GM18498 (cell line): ENCODE measurements around the gene LGALS7.
"Not testable (repeated sequence)": the region's sequence is repeated elsewhere in the genome, so short reads cannot be mapped to it uniquely, and the experiment has no call there.

Source experiments
- ATAC-seq: cut with Tn5 transposase; IDR thresholded peaks from one replicate; pipeline ENCODE4 v1.9.1; 2021; ENCODE audit warnings: mild to moderate bottlenecking, moderate library complexity; ENCODE audit not compliant: unreplicated experiment

LGALS7 gene

DNA sequence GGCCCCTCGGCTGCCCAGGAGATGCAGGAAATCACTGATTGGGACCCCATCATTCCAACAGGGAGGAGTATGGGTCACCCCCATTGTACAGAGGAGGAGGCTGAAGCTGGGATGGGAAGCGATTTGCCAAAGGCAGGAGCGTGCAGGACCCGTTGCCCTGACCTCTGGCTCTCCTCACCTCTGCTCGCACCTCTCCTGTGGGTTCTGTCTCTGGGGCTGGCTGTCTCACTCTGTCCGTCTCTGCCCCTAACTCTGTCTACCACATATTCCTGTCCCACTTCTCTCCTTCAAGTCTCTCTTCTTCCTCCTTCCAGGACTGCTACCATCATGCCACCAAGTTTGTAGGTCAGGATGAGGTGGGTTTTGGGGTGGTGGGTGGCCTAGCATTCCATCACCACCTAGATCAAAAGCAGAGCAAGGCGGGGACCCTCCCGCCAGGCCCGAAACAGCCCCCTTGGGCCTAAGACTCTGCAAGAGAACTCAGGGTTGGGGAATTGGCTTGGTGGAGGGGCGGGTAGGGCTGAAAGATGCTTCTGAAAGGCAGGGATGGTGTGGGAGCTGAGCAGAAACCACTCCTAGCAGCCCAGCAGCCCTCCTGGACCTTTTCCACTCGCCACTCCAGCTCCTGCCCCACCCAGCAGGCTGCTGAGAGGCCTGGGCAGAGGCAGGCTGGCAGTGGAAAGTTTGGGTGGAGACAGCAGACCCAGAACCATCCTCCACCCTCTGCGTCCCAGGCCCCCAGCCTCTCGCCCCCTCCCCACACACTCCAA lies 1.0 kb upstream of the LGALS7 start:
- ATAC-seq = no peak

GRCh38 chr19:38771569-38771968 lies 1.7 kb downstream of the LGALS7 start:
- ATAC-seq = not testable (repeated sequence)

GRCh38 chr19:38770949-38771275 lies 2.4 kb downstream of the LGALS7 start:
- ATAC-seq = peak; percentile 55

GRCh38 chr19:38770228-38770948 lies 2.9 kb downstream of the LGALS7 start:
- ATAC-seq = not testable (repeated sequence)

- ATAC-seq = peak; percentile 78
These were observed 3.6 kb downstream of the LGALS7 start for GRCh38 chr19:38769635-38770211.

DNA sequence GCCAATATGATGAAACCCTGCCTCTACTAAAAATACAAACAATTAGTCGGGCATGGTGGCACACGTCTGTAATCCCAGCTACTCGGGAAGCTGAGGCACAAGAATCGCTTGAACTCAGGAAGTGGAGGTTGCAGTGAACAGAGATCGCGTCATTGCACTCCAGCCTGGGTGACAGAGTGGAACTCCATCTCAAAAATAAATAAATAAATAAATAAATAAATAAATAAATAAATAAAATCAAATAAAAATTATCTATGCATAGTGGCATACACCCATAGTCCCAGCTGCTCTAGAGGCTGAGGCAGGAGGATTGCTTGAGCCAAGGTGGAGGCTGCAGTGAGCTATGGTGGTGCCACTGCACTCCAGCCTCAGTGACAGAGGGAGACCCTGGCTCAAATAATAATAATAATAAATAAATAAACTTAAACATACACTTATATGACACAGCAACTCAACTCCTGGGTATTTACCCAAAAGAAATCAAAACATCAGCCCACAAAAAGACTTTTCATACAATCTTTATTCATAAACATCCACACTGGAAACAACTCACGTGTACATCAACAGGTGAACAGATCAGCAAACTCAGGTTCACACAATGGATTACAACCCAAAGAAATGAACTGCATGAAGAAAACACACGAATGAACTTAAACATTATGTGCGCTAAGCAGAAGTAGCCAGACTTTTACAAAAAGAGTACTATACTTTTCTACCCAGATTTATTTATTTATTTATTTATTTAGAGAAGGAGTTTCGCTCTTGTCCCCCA lies 6.9 kb downstream of the LGALS7 start:
- no peak for ATAC-seq

- no peak for ATAC-seq
These were observed 8.1 kb downstream of the LGALS7 start for GRCh38 chr19:38765214-38765613.

GRCh38 chr19:38763795-38764220 lies 9.5 kb downstream of the LGALS7 start:
- ATAC-seq = no peak

GRCh38 chr19:38761884-38762389 lies 11.4 kb downstream of the LGALS7 start:
- ATAC-seq = not testable (repeated sequence)

GRCh38 chr19:38760805-38761517 lies 12.4 kb downstream of the LGALS7 start:
- ATAC-seq = not testable (repeated sequence)

- ATAC-seq = no peak
These were observed 13.7 kb downstream of the LGALS7 start for GRCh38 chr19:38759590-38760003.

- ATAC-seq = not testable (repeated sequence)
These were observed 19.1 kb downstream of the LGALS7 start for GRCh38 chr19:38754196-38754595.

DNA sequence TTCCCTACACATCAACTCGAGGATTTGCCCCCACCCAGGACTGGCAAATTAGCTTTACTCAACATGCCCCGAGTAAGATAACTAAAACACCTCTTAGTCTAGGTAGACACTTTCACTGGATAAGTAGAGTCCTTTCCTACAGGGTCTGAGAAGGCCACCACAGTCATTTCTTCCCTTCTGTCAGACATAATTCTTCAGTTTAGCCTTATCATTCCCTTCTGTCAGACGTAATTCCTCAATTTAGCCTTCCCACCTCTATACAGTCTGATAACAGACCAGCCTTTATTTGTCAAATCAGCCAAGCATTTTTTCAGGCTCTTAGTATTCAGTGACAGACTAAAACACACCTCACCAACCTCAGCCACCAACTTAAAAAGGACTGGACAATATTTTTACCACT lies 19.5 kb downstream of the LGALS7 start:
- ATAC-seq = not testable (repeated sequence)

GRCh38 chr19:38745316-38745715 lies 28.0 kb downstream of the LGALS7 start:
- ATAC-seq = no peak

GRCh38 chr19:38744874-38745273 lies 28.4 kb downstream of the LGALS7 start:
- ATAC-seq = no peak

- no peak for ATAC-seq
These were observed 29.0 kb downstream of the LGALS7 start, which contains the start of gene CAPN12 for GRCh38 chr19:38744298-38744681. Gene CAPN12, minus strand, starts transcription at chr19:38744474. Its CDS starts 309 bp downstream, at chr19:38744165.

- no peak for ATAC-seq
These were observed 29.7 kb downstream of the LGALS7 start for GRCh38 chr19:38743394-38744297.

- no peak for ATAC-seq
These were observed 30.4 kb downstream of the LGALS7 start for GRCh38 chr19:38742906-38743305.

- no peak for ATAC-seq
These were observed 31.0 kb downstream of the LGALS7 start for GRCh38 chr19:38742296-38742695.
